Activated CD4-positive, alpha-beta T cell treated with anti-CD3 and anti-CD28 coated beads for 4 hours (primary cell): ENCODE data around the gene SMAD5.

Source experiments
- DNase-seq, 2 donors: peaks; one replicate each; pipeline ENCODE4 v3.0.0-alpha.2; 2020

Gene SMAD5

GRCh38 chr5:136226401-136226800, 93.8 kb downstream of the SMAD5 start:
- DNase-seq: no peak

DNA sequence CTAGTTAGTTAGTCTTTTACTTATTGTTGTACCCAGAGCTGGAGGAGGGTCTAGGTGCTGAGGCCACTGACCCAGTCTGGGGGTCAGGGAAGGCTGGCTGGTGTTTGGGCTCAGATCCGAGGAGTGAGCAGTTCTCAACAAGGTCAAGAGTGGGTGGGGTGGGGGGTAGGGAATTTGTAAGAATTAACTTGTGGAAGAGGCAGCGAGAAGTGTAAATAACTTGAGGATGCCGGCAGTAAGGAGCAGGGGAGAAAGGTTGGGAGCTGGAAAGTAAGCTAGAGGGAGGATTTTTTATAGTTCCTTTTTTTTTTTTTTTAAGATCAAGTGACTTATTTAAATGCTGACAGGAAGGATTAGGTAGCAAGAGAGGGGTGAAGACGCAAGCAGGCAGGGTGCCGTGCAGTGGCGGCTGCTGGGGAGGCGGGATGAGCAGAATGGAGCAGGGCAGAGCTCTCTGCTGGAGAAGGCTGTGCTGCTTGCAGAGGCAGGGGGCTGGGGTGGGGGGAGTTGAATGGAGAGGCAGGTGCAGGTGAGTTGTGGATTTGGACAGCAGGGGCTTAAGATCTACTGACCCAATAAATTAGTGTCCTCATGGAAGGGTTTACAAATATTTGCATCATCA, 95.6 kb downstream of the SMAD5 start:
- DNase-seq: no peak

GRCh38 chr5:136230176-136230575, 97.5 kb downstream of the SMAD5 start:
- no peak for DNase-seq

DNA sequence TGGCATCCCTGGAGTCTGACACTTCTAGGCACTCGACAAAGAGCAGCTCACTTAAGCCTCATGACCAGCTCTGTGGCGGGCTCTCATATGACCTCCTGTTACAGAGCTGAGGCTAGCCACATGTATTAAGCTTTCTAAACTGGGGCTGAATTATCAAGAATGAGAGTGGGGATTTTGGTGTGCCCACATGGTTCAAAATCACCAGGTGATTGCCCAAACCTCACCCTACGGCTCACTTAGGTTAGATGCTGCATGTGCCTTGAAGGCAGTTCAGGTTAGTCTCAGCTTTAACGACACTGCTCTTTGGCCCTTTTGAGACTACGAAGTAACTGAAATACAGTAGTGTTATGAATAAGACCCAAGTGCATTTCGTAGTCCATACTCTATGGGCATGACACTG, 99.7 kb downstream of the SMAD5 start:
- DNase-seq: no peak
